SU-DHL-6 (cell line): ENCODE results near the gene PSEN2.
"Not testable (repeated sequence)": the region's sequence is repeated elsewhere in the genome, so short reads cannot be mapped to it uniquely, and the experiment has no call there.

Experiments used
- H2AFZ ChIP-seq: fragments of 200-600 bp; sonication (generic); 2 replicates; pipeline ENCODE4 v1.6.1; 2014; ENCODE audit warnings: low read depth, mild to moderate bottlenecking, moderate library complexity, mixed read lengths, antibody characterized with exemption, low read length; ENCODE audit not compliant: severe bottlenecking
- H3F3A ChIP-seq: fragments of 200-600 bp; shearing (Covaris generic); 2 replicates; pipeline ENCODE4 v1.6.0; 2016; ENCODE audit warnings: antibody characterized with exemption, mild to moderate bottlenecking; ENCODE audit not compliant: insufficient read depth
- H3K27ac ChIP-seq: fragments of 200-600 bp; sonication (generic); 2 replicates; pipeline ENCODE4 v1.5.1; 2016; ENCODE audit warnings: low read depth, mild to moderate bottlenecking, low read length, moderate library complexity, mixed read lengths
- H3K27me3 ChIP-seq: fragments of 200-600 bp; sonication (generic), shearing (Covaris generic); 2 replicates; pipeline ENCODE4 v1.6.0; 2014; ENCODE audit warnings: mild to moderate bottlenecking, low read length
- H3K36me3 ChIP-seq: fragments of 200-600 bp; sonication (generic); 2 replicates; pipeline ENCODE4 v1.6.1; 2014; ENCODE audit warnings: mild to moderate bottlenecking, low read length, mixed read lengths
- H3K4me2 ChIP-seq: fragments of 300-600, 200-600 bp; shearing (Covaris generic), sonication (generic); 2 replicates; pipeline ENCODE4 v1.6.0; 2014; ENCODE audit warnings: low read length, low read depth, mild to moderate bottlenecking; ENCODE audit not compliant: poor library complexity, severe bottlenecking
- H3K4me3 ChIP-seq: fragments of 200-600 bp; sonication (generic); 2 replicates; pipeline ENCODE4 v1.5.1; 2014; ENCODE audit warnings: antibody characterized with exemption, low read length, mild to moderate bottlenecking, mixed read lengths; ENCODE audit not compliant: insufficient read depth, poor library complexity, severe bottlenecking
- H3K79me2 ChIP-seq: fragments of 200-600 bp; sonication (generic); 2 replicates; pipeline ENCODE4 v1.6.1; 2014; ENCODE audit warnings: mild to moderate bottlenecking, low read length, moderate library complexity; ENCODE audit not compliant: insufficient read depth
- H3K9ac ChIP-seq: fragments of 200-600 bp; sonication (generic); 2 replicates; pipeline ENCODE4 v1.7.0; 2014; ENCODE audit warnings: mild to moderate bottlenecking, low read length
- H3K9me2 ChIP-seq: fragments of 200-600 bp; sonication (generic); replicated peaks from 2 replicates; pipeline ENCODE4 v1.6.1; 2014; ENCODE audit warnings: low read length; ENCODE audit not compliant: insufficient read depth
- H3K9me3 ChIP-seq: fragments of 200-600 bp; sonication (generic); 2 replicates; pipeline ENCODE4 v1.6.1; 2014; ENCODE audit warnings: low read length, mixed read lengths; ENCODE audit not compliant: insufficient read depth
- H4K20me1 ChIP-seq: fragments of 200-600 bp; sonication (generic); 2 replicates; pipeline ENCODE4 v1.6.1; 2014; ENCODE audit warnings: low read depth, mild to moderate bottlenecking, antibody characterized with exemption, low read length, moderate library complexity, mixed read lengths
- CTCF ChIP-seq: fragments of 200-600 bp; sonication (generic); IDR thresholded peaks from one replicate; pipeline ENCODE4 v1.5.1; 2017; ENCODE audit warnings: antibody characterized with exemption, mild to moderate bottlenecking, low read length, moderate library complexity; ENCODE audit not compliant: insufficient read depth, poor library complexity, severe bottlenecking
- EZH2phosphoT487 ChIP-seq: fragments of 200-600 bp; sonication (generic), shearing (Covaris generic); conservative IDR thresholded peaks from 2 replicates; pipeline ENCODE4 v1.6.1; 2018; ENCODE audit warnings: mild to moderate bottlenecking, antibody characterized with exemption, low read length, moderate library complexity, mixed read lengths

PSEN2 gene

GRCh38 chr1:226919995-226920394 is 49.6 kb downstream of the PSEN2 start:
- Histone ChIP-seq H2AFZ (no peak overlapping the region), H3F3A (no peaks in the 10 kb centered on the region), H4K20me1 (no peaks in the 10 kb centered on the region), H3K27me3 (no peaks in the 10 kb centered on the region), H3K4me2 (no peak overlapping the region), H3K9me3 (no peaks in the 10 kb centered on the region), H3K36me3 (no peaks in the 10 kb centered on the region), H3K27ac (no peak overlapping the region), H3K79me2 (no peaks in the 10 kb centered on the region), H3K4me3 (no peak overlapping the region), H3K9ac (no peak overlapping the region), H3K9me2 (no peaks in the 10 kb centered on the region)
- no peak for TF ChIP-seq CTCF
- no peak for TF ChIP-seq EZH2phosphoT487

- no peaks in the 10 kb centered on the region for H3K36me3 ChIP-seq
- H4K20me1 ChIP-seq = no peaks in the 10 kb centered on the region
- no peak overlapping the region for H3K4me2 ChIP-seq
- no peak for TF ChIP-seq CTCF
- no peak for TF ChIP-seq EZH2phosphoT487
- no peaks in the 10 kb centered on the region for H3F3A ChIP-seq
- no peak overlapping the region for H3K9ac ChIP-seq
- H2AFZ ChIP-seq = no peak overlapping the region
- no peaks in the 10 kb centered on the region for H3K79me2 ChIP-seq
- H3K9me2 ChIP-seq = no peaks in the 10 kb centered on the region
- H3K9me3 ChIP-seq = no peaks in the 10 kb centered on the region
- no peak overlapping the region for H3K4me3 ChIP-seq
- H3K27ac ChIP-seq = no peak overlapping the region
- no peaks in the 10 kb centered on the region for H3K27me3 ChIP-seq
Observed at GRCh38 chr1:226920446-226920894, 50.1 kb downstream of the PSEN2 start.

- H4K20me1 ChIP-seq = no peaks in the 10 kb centered on the region
- H3K4me3 ChIP-seq = no peak overlapping the region
- H3K36me3 ChIP-seq = no peaks in the 10 kb centered on the region
- TF ChIP-seq CTCF (no peak), EZH2phosphoT487 (no peak)
- no peak overlapping the region for H2AFZ ChIP-seq
- H3K27me3 ChIP-seq = no peaks in the 10 kb centered on the region
- no peaks in the 10 kb centered on the region for H3F3A ChIP-seq
- H3K4me2 ChIP-seq = no peak overlapping the region
- no peak overlapping the region for H3K27ac ChIP-seq
- no peaks in the 10 kb centered on the region for H3K9me3 ChIP-seq
- no peaks in the 10 kb centered on the region for H3K9me2 ChIP-seq
- no peaks in the 10 kb centered on the region for H3K79me2 ChIP-seq
- no peak overlapping the region for H3K9ac ChIP-seq
Observed at GRCh38 chr1:226921504-226921903, 51.1 kb downstream of the PSEN2 start.

GRCh38 chr1:226929260-226930111 is 59.1 kb downstream of the PSEN2 start:
- not testable (repeated sequence) for H3K9ac ChIP-seq, H3K27ac ChIP-seq, H3K9me2 ChIP-seq, H4K20me1 ChIP-seq, H3K27me3 ChIP-seq, H3K36me3 ChIP-seq, H3K4me3 ChIP-seq, H3K9me3 ChIP-seq, H3K4me2 ChIP-seq, H3F3A ChIP-seq, H3K79me2 ChIP-seq, H2AFZ ChIP-seq
